HG03432 (cell line): Measurements from ENCODE around the gene LYPD6B.

Experiments
- ATAC-seq: cut with Tn5 transposase; IDR thresholded peaks from one replicate; pipeline ENCODE4 v1.9.1; 2021; ENCODE audit warnings: mild to moderate bottlenecking, moderate library complexity; ENCODE audit not compliant: unreplicated experiment

LYPD6B gene

DNA sequence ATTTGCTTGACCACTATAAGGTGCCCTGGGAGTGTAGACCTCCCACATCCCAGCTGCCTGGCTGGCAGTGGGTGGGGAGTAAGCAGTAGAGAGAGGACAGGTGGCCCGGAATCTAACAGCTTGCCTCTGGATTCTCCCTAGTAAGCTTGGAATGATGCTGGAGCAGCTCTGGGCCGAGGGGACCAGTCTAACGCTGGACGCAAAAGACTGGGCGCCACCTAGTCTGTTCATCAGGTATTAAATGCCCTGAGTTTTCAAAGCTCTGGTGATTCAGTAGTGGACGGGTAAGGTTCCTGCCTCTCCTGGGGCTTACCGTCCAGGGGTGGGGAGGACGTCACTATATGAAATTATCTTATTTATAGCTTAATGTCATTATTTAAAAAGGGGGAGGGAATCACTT, 648 bp upstream of the LYPD6B start:
- no peak for ATAC-seq

DNA sequence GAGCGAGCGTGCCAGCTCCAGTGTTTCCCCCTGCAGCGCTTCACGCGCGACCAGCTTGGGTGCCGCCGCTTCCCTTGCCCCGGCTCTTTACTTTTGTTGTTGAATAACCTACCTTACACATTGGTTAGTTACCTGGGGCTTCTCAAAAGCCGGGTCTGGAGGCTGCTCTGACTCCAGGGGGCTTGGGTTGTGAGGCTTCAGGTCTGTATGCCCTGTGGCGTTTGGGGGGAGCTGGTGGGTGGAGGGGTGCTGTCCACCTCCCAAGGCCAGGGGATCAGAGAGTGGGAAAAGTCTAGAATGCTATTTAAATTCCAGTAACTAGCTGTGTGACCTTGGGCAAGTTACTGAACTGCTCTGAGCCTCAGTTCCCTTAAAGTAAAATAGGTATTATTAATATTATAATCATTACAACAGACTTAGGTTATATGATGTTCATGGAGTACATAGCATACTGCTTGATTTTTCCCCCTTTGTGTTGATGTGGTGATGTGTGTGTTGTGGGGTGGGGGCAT, 770 bp downstream of the LYPD6B start:
- no peak for ATAC-seq

DNA sequence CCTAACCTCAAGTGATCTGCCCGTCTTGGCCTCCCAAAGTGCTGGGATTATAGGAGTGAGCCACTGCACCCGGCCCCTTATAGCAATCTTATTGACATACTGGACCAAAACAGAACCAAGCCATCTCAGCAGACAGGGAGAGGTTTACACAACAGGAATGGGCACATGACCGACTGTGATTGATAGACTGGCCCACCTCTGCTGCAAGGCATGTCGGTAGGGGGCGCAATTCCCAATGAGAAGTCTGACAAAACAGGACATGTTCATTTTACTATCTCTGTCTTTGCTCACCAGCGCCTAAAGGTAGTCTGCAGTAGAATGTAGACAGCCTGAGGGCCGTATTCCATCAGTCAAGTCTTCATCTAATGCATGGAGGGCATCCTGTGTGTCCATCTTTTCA, 2.0 kb downstream of the LYPD6B start:
- ATAC-seq, result peak; percentile 27

DNA sequence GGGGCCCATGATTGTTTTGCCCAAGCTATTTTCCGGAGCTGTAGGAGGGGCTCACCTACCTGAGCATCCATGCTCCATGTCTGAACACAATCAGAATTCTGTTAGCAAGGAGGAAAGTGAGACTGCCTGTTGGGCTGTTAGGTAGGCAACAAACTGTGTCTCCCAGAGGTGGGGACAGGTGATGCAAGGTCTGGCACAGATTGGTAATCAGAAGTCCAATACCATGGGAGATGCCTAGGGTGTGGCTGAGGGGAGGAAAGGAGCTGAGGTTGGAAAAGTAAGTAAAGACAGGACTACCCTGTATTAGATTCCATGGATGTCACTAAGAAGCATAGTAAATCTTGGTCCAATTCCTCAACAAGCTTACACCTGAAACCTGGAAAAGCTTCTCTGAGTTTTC, 3.0 kb downstream of the LYPD6B start:
- no peak for ATAC-seq

DNA sequence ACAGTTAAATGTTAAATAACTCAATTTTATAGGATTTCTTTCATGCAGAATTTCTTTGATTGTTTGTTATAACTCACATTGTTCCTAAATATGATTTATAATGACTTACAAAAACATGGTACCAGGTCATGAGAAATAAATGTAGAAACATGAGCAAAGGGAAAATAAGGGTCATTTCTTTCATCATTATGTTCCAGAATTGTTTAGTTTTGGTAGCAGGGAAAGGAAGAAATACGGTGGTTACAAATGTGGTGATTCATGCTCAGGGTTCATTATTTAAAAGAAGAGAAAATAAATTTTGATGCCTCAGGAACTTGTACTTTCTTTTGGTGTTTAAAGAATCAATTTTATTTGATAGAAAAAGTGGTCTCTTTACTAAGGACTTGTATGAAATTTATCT, 4.4 kb downstream of the LYPD6B start:
- ATAC-seq, result no peak

DNA sequence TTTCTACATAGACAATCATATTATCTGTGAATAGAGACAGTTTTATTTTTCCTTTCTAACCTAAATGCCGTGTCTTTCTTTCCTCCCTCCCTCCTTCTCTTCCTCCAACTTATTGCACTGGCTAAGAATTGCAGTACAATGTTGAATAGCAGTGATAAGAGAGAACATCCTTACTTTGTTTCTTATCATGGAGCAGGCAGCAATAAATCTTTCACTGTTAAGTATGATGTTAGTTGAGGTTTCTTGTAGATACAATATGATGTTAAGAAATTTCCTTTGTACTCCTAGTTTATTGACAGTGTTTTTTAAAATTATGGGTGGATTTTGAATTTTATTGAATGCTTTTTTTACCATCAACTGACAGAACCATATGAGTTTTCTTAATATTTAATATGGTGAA, 6.0 kb downstream of the LYPD6B start:
- no peak for ATAC-seq

- ATAC-seq, result no peak
Observed at GRCh38 chr2:149047118-149047517, 8.6 kb downstream of the LYPD6B start.

DNA sequence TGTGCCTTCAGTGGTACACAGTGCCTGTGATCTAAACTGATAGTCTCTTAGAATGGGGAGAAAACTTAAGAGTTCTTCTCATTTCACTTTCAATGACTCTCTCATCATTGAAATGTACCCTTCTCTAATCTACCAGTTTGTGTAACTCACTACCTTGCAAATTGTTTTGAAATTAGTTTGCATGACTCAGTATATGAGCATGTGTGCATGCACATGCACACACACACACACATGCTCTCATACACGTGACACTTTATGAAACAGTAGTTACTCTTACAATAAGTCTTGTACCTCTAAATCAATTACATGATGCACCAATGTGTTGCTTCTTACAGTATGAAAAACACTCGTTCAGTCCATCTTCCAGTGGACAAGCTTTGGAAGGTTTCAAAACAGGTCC, 10.6 kb downstream of the LYPD6B start:
- peak; percentile 19 for ATAC-seq

- ATAC-seq, result peak; percentile 96
Observed at GRCh38 chr2:149050188-149050587, 11.7 kb downstream of the LYPD6B start.

DNA sequence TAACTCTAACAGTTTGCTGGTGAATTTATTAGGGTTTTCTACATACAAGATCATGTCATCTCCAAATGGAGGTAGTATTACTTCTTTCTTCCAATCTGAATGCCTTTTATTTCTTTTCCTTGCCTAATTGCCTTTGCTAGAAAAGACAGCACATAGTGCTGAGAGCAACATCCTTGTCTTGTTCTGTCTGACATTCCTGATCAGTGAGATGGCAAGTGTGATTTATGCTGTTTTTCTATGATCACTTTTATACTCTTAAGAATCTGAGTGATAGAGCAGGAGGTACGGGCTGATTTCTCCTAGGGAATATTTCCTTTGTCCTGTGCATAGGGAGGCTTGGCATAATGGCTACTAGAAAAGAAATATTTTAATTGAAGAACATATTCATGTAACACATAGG, 17.3 kb downstream of the LYPD6B start:
- no peak for ATAC-seq

DNA sequence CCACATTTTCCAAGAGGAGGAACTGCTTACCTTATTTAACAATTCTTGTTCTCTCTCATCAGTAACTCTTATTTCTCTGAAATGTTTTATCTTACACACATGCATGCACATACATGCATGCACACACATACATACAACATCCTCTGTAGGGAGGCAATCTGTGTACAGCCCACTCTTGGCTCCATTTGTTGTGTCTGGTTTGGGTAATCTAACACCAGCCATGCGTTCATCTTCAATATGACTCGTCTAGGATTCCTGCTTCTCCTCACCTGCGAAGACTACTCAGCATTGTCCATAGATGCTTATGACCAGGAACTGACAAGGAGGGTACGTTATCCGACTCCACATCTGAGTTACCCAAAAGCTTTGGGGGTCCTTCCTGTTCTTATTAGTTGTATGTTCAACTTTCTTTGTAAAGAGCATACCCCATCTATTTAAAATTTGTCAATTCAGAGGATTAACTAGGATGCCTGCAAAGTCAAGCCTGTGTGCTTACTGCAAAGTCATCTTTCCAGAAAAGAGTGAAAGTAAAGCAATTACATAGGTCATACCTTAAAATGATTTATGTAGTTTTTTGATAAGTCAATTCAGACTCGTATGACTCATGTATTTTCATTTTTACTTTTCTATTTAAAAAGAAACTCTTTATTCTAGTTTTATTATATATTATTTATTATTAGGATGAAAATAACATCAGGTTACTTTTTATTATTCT, 18.2 kb downstream of the LYPD6B start:
- ATAC-seq, result no peak

GRCh38 chr2:149057401-149057800, 18.9 kb downstream of the LYPD6B start:
- no peak for ATAC-seq

- no peak for ATAC-seq
Observed at GRCh38 chr2:149058936-149059335, 20.4 kb downstream of the LYPD6B start.

DNA sequence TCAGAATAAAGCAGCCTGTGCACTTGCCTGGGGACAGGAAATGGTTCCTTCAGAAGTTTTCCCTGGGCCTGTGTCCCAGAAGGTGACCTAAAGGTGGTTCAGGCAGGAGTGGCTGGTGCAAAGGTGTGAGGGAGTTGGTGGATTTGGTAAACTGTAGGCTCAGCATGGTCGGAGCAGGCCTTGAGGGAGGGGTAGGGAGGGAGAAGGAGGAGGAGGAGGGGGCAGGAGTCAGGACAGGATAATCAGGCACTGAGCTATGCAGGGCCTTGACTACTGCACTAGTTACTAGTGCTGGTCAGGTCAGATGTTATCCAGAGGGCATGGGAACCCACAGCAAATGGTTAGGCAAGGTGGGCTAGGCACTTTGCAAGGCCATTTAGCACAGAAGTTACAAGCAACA, 21.3 kb downstream of the LYPD6B start:
- no peak for ATAC-seq

DNA sequence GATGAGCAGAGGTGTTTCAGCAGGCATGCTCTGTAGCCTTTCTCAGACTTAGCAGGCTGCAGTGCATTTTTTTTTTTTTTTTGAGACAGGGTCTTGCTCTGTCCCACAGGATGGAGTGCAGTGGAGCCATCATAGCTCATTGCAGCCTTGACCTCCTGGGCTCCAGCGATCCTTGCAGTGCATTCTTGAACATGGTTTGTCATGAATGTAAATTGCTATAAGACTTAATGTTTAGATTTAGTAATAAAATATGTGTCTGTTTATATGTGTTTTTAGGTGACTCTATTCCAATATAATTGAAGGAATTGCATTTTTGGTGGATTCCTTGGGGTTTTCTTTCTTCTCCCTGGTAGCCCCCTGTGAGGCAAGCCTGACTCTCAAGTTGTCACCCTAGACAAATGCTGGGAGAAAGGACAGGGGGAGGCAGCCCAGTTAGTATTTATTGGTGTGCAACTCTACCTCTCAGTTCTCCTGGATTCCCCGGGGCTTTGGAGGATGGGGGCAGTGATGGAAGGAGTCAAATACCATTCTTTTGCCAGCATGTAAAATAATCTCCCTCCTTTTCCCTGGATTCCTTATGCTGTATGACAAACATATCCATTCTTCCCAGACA, 22.7 kb downstream of the LYPD6B start:
- no peak for ATAC-seq

GRCh38 chr2:149062531-149062930, 24.0 kb downstream of the LYPD6B start:
- ATAC-seq, result no peak

GRCh38 chr2:149063177-149063576, 24.7 kb downstream of the LYPD6B start:
- no peak for ATAC-seq

DNA sequence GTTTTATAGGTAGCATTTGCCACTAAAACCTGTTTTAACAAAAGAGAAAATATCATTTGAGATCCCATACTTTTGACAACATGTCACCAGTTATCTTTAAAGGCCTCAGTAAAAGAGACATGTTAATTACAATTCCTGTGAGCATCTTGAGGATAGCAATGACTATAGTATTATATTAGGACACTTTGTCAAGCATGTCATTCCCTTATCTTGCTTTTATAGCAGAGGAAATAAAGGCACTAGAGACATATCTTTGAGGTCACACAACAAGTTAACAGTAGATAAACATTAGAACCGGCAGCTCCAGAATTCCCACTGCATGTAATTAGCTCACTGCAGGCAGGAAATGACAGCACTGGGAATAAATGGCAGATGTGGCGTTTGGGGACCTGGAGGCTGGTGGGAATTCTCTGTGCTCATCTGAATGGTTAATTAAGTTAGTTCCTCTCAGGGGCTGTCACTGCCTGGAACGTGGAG, 25.9 kb downstream of the LYPD6B start:
- no peak for ATAC-seq

- ATAC-seq, result peak; percentile 45
Observed at GRCh38 chr2:149064856-149065630, 26.5 kb downstream of the LYPD6B start.

GRCh38 chr2:149068225-149068995, 29.9 kb downstream of the LYPD6B start:
- no peak for ATAC-seq
